Measurements from ENCODE around the gene CELSR1. TPM values are rescaled to one million over a fixed set of nuclear protein-coding genes. Genes with fewer than 3 reads are reported as not detected.
A peak's percentile ranks its signal among the peaks of the same experiment; 100 is the strongest.

CELSR1 gene
- total RNA-seq, 2 donors from 2014 or later = 24.4 to 34.1 TPM

DNA sequence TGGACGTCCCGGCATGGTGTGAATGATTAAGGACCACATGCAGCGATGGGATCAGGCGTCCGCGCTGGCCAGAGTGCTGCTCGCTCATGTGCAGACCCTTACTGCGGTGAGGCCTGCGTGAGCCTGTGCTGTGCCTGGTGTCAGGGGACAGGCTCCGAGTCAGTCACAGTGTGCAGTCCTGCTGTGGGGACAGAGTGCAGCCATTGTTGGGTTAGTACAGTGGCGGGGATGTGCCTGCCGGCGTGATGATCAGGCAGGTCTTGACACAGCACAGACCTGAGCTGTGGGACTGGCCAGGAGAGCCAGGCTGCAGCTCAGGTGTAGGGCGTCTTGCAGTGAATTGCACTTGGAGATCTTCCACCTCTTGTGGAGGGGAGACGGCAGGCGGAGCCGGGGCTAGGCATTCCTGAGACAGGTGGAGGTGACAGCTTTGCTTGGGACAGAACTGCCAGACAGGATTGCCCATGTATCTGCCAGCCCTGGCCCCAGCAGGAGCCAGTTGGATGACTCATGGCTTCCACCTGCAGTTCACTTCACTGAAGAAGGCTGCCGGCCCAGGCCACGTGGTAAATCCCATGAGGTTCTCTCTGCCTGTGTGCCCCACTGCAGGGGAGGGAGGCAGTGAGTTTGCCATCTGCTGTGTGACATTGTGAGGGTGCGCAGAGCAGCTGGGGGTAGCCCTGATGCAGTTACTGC, 184.6 kb downstream of the CELSR1 start:
- H3K36me3 ChIP-seq (ENCODE audit: control insufficient read depth, insufficient read depth, low read length) = peaks cover 84% of the 10 kb centered on the region
- Mint-ChIP-seq H3K4me1 (no peaks in the 10 kb centered on the region), H3K27me3 (ENCODE audit: insufficient read depth) (no peaks in the 10 kb centered on the region), H3K27ac (no peak overlapping the region), H3K36me3 (ENCODE audit: low read depth) (peaks cover 66% of the 10 kb centered on the region), H3K9me3 (no peaks in the 10 kb centered on the region), H3K4me3 (no peak overlapping the region)
- H3K4me3 ChIP-seq (ENCODE audit: low read length) = no peak overlapping the region
- peak; percentile 61 for DNase-seq
- no peak overlapping the region for H3K27ac ChIP-seq (ENCODE audit: low read depth, low read length)
- no peaks in the 10 kb centered on the region for H3K9me3 ChIP-seq (ENCODE audit: control insufficient read depth, low read length)
- 92 to 94% methylated on average over 16 to 20 of the region's 20 CpGs for WGBS, 2 experiments (ENCODE audit: insufficient coverage in 1 of 2, insufficient read length in 1 of 2)
- H3K4me1 ChIP-seq (ENCODE audit: control insufficient read depth, insufficient read depth, low read length) = no peaks in the 10 kb centered on the region
- no peaks in the 10 kb centered on the region for H3K27me3 ChIP-seq (ENCODE audit: control insufficient read depth, insufficient read depth, low read length, poor library complexity, severe bottlenecking)
- H3K9ac ChIP-seq (ENCODE audit: extremely low read depth, low read length, poor library complexity, severe bottlenecking) = no peak overlapping the region
- no peak for TF ChIP-seq CTCF (conservative IDR thresholded peaks at IDR 0.05)

DNA sequence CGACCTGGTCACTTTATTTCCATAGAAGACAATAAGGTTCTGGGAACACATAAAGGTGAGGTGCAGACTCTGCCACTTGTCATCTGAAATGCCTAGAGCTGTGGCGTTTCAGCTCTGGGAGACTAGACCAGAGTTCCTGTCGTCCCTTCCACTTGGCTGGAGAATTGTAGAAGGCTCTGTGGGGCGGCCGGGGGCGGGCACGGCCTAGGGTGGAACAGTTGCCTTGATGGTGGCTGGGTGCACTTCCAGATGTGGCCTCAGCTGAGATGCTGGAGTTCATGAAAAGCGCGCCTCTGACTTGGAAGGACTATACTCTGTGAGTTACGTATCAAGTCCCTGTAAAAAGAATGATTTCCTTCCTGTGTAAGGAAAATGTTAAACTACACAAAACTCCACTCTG, 185.1 kb downstream of the CELSR1 start:
- H3K36me3 ChIP-seq (ENCODE audit: control insufficient read depth, insufficient read depth, low read length) = peaks cover 86% of the 10 kb centered on the region
- H3K9me3 ChIP-seq (ENCODE audit: control insufficient read depth, low read length) = no peaks in the 10 kb centered on the region
- H3K9me3 Mint-ChIP-seq = no peaks in the 10 kb centered on the region
- H3K36me3 Mint-ChIP-seq (ENCODE audit: low read depth) = peaks cover 69% of the 10 kb centered on the region
- no peak overlapping the region for H3K4me3 Mint-ChIP-seq
- WGBS, 2 experiments (ENCODE audit: insufficient coverage in 1 of 2, insufficient read length in 1 of 2) = 96 to 98% methylated on average over 8 to 10 of the region's 10 CpGs
- no peaks in the 10 kb centered on the region for H3K27me3 ChIP-seq (ENCODE audit: control insufficient read depth, insufficient read depth, low read length, poor library complexity, severe bottlenecking)
- H3K4me1 ChIP-seq (ENCODE audit: control insufficient read depth, insufficient read depth, low read length) = no peaks in the 10 kb centered on the region
- H3K27ac Mint-ChIP-seq = no peak overlapping the region
- no peak overlapping the region for H3K9ac ChIP-seq (ENCODE audit: extremely low read depth, low read length, poor library complexity, severe bottlenecking)
- no peaks in the 10 kb centered on the region for H3K4me1 Mint-ChIP-seq
- TF ChIP-seq CTCF (conservative IDR thresholded peaks at IDR 0.05) = no peak
- no peaks in the 10 kb centered on the region for H3K27me3 Mint-ChIP-seq (ENCODE audit: insufficient read depth)
- H3K4me3 ChIP-seq (ENCODE audit: low read length) = no peak overlapping the region
- H3K27ac ChIP-seq (ENCODE audit: low read depth, low read length) = no peak overlapping the region
- DNase-seq = peak; percentile 7

- no peaks in the 10 kb centered on the region for H3K27me3 Mint-ChIP-seq (ENCODE audit: insufficient read depth)
- no peak for TF ChIP-seq CTCF (conservative IDR thresholded peaks at IDR 0.05)
- Histone ChIP-seq H3K9ac (ENCODE audit: extremely low read depth, low read length, poor library complexity, severe bottlenecking) (no peak overlapping the region), H3K4me3 (ENCODE audit: low read length) (no peak overlapping the region), H3K9me3 (ENCODE audit: control insufficient read depth, low read length) (no peaks in the 10 kb centered on the region), H3K36me3 (ENCODE audit: control insufficient read depth, insufficient read depth, low read length) (peaks cover 86% of the 10 kb centered on the region), H3K27me3 (ENCODE audit: control insufficient read depth, insufficient read depth, low read length, poor library complexity, severe bottlenecking) (no peaks in the 10 kb centered on the region), H3K27ac (ENCODE audit: low read depth, low read length) (no peak overlapping the region), H3K4me1 (ENCODE audit: control insufficient read depth, insufficient read depth, low read length) (no peaks in the 10 kb centered on the region)
- WGBS, 2 experiments (ENCODE audit: insufficient coverage in 1 of 2, insufficient read length in 1 of 2) = 92 to 97% methylated on average over 15 to 23 of the region's 23 CpGs
- no peaks in the 10 kb centered on the region for H3K9me3 Mint-ChIP-seq
- H3K4me1 Mint-ChIP-seq = no peaks in the 10 kb centered on the region
- no peak overlapping the region for H3K27ac Mint-ChIP-seq
- no peak for DNase-seq
- H3K4me3 Mint-ChIP-seq = no peak overlapping the region
- H3K36me3 Mint-ChIP-seq (ENCODE audit: low read depth) = peaks cover 72% of the 10 kb centered on the region
Observed at GRCh38 chr22:46351767-46352166, 185.7 kb downstream of the CELSR1 start.
